HG03139 (cell line): ENCODE results near the gene GLRA2.

Experiments used
- ATAC-seq: cut with Tn5 transposase; IDR thresholded peaks from one replicate; pipeline ENCODE4 v1.9.1; 2021; ENCODE audit not compliant: unreplicated experiment

The GLRA2 gene

DNA sequence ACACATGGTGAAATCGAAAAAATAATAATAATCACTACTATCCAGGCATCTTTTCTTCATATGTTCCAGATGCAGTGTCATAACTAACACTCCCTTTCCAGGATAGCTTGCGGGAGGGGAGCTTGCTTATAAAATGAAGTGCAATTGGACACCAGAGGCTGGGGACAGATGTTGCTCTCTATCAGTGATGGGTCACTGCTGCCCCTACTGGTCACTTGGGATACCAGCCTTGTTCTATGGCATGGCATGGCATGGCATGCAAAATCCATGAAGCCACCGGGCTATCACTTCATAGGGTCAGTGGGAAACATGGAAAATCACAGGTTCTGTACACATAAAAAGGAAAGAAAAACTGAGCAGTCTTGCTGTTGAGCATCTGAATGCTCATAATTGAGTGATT is 168.1 kb downstream of the GLRA2 start:
- ATAC-seq = no peak

DNA sequence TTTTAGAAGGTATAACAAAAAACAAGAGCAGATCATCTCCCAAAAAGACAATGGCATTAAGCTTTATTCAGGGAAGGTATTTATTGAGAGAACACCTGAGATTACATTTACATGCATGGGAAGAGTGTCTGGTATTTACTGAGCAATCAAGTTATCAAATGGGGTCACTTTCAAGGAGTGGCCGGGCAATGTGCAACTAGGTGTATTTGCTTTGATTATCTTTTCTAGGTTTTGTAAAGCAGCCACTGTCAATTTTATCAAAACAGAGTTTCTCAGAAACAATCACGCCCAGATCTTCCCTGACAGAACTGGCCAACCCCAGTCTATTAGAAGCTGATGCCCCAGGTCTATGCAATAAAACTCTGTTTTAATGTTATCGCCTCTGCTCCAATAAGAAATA is 169.5 kb downstream of the GLRA2 start:
- no peak for ATAC-seq

DNA sequence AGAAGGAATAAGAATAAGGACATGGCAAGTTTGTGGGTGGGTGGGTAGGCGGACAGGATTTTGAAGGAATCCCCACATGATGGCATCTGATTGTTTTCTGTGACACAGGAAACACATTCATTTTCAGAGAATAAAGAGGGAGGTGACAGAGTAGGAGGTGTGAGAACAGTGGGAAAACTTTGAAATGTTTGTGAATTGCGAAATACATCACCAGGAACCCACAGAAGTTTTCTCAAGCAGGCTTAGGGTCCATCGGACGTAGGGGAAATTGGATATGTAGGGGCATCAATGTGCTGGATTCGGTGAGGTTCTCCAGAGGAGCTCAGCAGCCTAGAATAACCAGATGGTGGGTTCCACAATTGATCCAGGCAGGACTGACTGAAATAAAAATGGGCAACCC is 171.6 kb downstream of the GLRA2 start:
- no peak for ATAC-seq

DNA sequence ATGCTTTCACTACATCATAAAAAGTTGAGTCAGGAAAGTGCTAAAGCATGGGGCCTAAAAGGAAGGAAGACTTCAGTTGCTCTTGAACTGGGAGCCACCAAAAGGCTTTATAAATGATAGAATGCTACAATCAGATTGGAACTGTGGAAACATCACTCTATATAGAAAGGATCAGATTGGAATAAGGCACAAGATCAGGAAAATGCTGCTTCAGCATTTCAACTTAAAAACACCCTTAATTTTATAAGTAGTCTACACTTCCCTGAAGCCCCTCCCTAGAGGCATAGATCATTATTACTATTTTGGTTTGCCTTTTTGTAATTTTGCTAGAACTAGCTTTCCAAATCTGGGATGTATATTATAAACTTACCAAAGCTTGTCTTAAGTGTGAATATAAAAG is 172.8 kb downstream of the GLRA2 start:
- no peak for ATAC-seq

DNA sequence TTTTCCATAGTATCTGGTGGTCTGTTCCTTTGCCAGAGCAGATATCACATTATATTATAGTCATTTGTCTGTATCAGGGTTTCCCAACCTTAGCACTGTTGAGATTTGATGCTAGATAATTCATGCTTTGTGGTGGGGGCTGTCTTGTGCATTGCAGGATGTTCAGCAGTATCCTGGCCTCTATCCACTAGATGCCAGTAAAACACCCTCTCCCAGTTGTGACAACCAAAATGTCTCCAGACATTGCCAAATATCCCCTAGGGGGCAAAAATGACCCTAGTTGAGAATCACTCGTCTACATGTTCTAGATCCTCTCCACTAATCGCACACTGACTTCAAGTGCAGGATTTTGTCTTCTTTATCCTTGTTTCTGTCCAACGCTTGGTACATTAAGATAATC is 182.8 kb downstream of the GLRA2 start:
- no peak for ATAC-seq

DNA sequence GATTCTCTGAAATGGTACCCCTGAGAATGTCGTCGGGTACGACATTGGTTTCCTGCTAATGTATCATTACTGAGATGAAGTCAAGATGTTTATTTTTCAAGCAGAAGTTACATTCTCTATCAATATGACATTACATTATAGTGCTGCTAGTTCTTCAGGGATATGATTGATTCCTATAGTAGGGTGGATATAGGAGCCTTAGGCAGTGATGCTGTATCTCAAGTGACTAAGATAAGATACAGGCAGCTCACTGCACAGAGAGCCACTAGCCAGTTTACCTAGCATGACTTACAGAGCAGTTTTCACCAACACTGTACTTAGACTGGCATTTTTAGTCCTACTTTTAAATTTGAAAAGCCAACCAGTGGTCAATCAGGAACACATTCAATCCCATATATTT is 188.6 kb downstream of the GLRA2 start:
- no peak for ATAC-seq

DNA sequence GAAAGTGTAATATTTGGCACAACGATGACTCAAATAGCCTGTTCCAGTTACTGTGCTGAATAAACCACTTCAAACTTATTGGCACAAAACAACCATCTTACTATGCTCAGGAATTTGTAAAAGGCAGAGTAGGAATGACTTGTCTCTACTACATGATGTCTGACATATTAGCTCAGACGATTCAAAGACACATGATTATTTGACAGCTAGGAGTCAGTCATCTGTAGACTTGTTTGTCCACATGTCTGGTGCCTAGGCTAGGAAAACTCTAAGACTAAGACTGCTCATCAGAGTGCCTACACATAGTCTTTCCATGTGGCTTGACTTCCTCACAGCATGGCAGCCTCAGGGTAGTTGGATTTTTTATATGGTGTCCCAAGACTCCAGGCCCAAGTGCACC is 189.1 kb downstream of the GLRA2 start:
- no peak for ATAC-seq

DNA sequence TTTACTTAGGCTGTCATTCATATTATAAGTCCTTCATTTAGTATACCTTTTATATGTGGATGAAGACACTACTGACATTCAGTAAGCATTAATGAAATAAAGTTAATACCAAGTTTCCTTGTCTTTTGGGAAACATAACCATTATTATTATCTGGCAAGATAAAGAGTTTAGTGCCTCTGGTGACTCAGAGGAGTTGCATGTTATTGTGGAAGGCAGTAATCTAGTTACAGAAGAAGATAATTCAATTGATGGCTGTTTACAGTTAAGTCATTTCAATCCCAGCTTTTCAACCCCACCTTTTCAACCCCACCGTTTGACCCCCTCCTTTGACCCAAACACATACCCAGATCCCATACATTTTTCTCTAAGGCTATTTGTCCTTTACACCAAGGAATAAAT is 199.7 kb downstream of the GLRA2 start:
- no peak for ATAC-seq

DNA sequence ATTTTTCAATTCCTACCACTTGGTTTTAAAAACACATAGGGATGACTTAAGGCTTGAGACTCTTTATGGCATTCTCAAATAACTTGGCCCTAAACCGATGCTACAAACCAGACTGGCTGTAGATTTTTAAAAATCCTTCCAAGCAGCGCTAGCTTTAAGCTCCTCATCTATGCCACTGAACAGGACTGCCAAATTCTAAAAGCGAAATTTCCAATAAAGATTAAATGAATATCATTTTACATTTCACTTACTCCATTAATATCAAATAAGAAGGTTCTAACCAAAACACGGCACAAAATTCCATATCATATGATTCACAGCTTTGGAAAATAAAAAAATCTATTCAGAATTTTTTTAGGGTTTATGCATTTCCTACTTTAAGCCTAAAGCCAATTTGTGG is 209.3 kb downstream of the GLRA2 start:
- no peak for ATAC-seq

DNA sequence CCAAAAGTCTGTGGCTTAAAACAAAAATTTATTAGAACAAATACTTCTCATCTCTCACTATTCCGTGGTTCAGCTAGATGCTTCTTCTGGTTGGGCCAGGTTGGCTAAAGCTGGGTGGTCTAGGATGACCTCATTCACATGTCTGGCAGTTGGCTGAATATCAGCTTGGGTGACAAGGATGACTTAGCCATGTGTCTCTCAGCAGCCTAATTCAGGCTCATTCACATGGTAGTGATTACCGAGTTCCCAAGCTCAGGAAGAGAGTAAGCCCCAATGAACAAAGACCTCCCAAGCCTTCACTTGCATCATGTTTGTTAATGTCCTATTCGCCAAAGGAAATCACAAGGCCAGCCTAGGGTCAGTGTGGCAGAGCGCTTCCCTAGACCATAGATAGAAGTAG is 224.1 kb downstream of the GLRA2 start:
- no peak for ATAC-seq

DNA sequence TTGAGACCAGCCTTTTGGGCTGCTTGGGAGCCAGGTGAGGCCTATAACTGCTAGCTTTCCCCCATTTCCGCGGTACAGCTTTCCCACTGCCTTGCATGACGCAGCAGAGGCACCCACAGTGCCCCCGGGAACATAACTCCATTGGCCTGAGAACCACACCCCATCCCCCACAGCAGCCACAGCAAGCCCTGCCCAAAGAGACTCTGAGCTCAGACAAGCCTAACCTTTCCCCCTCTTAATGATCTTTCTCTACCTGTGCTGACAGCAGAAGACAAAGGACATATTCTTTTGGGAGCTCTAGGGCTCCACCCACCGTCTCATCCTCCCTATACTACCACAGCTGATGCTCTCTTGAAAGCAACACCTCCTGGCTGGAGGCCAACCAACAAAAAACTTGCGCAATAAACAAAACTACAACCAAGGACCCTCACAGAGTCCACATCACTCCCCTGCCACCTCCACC is 228.7 kb downstream of the GLRA2 start:
- no peak for ATAC-seq

DNA sequence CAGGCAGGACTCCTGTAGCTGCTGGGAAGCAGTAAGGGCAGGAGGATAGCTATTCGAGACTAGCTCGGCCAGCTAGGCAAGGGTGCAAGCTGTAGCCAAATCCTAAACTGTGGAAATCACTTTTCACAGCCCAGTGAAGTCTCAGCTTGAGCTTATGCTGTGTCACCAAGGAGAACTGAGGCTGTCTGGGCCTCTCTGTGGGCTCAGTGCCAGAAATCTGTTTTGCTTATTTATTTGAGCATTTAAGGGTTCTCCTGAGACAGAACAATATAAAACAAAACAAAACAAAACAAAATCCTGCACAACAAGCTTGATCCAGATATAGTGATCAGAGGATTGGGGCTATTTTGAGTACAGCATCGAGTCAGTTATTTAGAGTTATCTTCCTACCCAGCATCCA is 246.1 kb downstream of the GLRA2 start:
- ATAC-seq = no peak

DNA sequence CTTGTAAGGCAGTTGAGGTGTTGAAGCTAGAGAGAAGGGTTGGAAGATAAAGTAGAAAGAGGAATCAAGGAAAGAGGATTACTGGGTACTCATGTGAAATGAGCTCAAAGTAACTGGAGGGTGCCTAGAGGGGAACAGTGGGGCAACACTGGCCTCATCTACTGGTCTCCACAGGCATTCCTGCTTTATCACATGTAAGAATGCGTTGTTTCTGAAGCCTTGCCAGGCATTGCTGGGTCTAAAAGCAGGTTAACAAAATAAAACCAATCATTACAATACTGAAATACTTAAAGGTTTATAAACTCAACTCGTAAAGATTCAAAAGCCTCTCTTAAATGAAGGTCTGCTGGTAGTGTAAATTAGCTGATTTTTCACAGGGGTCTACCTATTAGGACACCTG is 247.6 kb downstream of the GLRA2 start:
- ATAC-seq = no peak

DNA sequence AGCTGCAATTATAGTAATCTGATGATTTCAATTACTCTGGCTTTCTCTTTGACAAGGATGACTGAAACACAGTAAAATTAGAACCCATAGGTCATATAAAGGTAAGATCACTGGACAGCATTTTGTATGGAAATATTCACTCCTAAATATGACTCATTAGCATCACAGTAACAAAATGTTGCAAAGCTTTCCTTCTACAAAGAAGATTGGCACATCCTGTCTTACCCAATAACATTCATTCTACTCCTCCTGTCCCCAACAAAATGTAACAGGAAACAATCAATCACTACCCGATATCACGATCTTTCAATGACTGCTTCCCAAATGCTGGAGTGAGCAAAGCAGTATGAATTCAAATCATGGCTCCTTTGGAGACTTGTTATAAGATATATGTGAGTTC is 248.2 kb downstream of the GLRA2 start:
- no peak for ATAC-seq

DNA sequence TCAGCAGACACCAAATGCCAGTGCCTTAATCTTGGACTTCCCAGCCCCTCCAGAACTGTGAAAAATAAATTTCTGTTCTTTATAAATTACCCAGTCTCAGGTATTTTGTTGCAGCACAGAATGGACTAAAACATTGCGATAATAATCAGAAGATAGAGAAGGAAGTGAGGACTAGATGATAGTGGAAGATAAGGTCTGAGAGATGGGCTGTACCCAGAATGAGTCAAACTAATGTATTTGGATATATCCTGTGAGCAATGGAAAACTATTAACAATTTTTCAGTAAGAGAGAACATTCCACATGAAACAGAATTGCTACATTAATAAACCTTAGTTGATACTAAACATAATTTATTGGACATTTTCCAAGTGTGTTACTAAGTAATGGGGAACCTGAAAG is 250.2 kb downstream of the GLRA2 start:
- no peak for ATAC-seq
